GM23338 (cell line): ENCODE measurements around the gene MS4A4A. TPM values are rescaled to one million over a fixed set of nuclear protein-coding genes. Genes with fewer than 3 reads are reported as not detected.
A peak's percentile ranks its signal among the peaks of the same experiment; 100 is the strongest.

ENCODE experiments used
- ATAC-seq: fragments of 200-7000 bp; cut with Tn5 transposase; 3 replicates; pipeline ENCODE4 v1.9.1; 2020
- DNase-seq: peaks from one replicate; pipeline ENCODE4 v3.0.0-alpha.2; 2015; ENCODE audit warnings: low spot score
- H2AFZ ChIP-seq: fragments of 200-600 bp; sonication (generic); 2 replicates; pipeline ENCODE4 v1.8.0; 2016; ENCODE audit warnings: antibody characterized with exemption, mild to moderate bottlenecking, moderate library complexity
- H3F3A ChIP-seq: fragments of 200-600 bp; sonication (generic); replicated peaks from 2 replicates; pipeline ENCODE4 v1.8.0; 2017; ENCODE audit warnings: antibody characterized with exemption, mixed run types, low read depth
- H3K27ac ChIP-seq: fragments of 200-600 bp; sonication (generic); 2 replicates; pipeline ENCODE4 v1.6.1; 2016; ENCODE audit warnings: low read depth
- H3K27me3 ChIP-seq: fragments of 200-600 bp; sonication (generic); 2 replicates; pipeline ENCODE4 v1.8.0; 2016; ENCODE audit warnings: mild to moderate bottlenecking, mixed run types, moderate library complexity; ENCODE audit not compliant: insufficient read depth
- H3K36me3 ChIP-seq: fragments of 200-600 bp; sonication (generic); 2 replicates; pipeline ENCODE4 v1.8.0; 2016; ENCODE audit warnings: mild to moderate bottlenecking; ENCODE audit not compliant: insufficient read depth
- H3K4me1 ChIP-seq: fragments of 200-600 bp; sonication (generic); 2 replicates; pipeline ENCODE4 v1.8.0; 2016; ENCODE audit warnings: mild to moderate bottlenecking, moderate library complexity; ENCODE audit not compliant: insufficient read depth
- H3K4me2 ChIP-seq: fragments of 200-600 bp; sonication (generic); 2 replicates; pipeline ENCODE4 v1.7.1; 2017; ENCODE audit warnings: mixed run types
- H3K4me3 ChIP-seq: fragments of 200-600 bp; sonication (generic); 2 replicates; pipeline ENCODE4 v1.6.1; 2016; ENCODE audit warnings: mixed run types
- H3K79me2 ChIP-seq: fragments of 200-600 bp; sonication (generic); replicated peaks from 2 replicates; pipeline ENCODE4 v1.8.0; 2017; ENCODE audit warnings: mild to moderate bottlenecking; ENCODE audit not compliant: insufficient read depth
- H3K9me2 ChIP-seq: fragments of 200-600 bp; sonication (generic); 2 replicates; pipeline ENCODE4 v1.8.0; 2017; ENCODE audit not compliant: insufficient read depth
- H4K20me1 ChIP-seq: fragments of 200-600 bp; sonication (generic); replicated peaks from 2 replicates; pipeline ENCODE4 v1.8.0; 2017; ENCODE audit warnings: mild to moderate bottlenecking; ENCODE audit not compliant: insufficient read depth
- H3K27ac Mint-ChIP-seq: 2 replicates; pipeline ENCODE4 v1.8.0; 2020; ENCODE audit warnings: inconsistent platforms, mild to moderate bottlenecking, moderate library complexity, mixed read lengths
- H3K27me3 Mint-ChIP-seq: 3 replicates; pipeline ENCODE4 v1.8.0; 2022; ENCODE audit warnings: low read depth, mild to moderate bottlenecking, moderate library complexity, mixed read lengths, inconsistent platforms; ENCODE audit not compliant: insufficient read depth, poor library complexity
- H3K36me3 Mint-ChIP-seq: 3 replicates; pipeline ENCODE4 v1.8.0; 2021; ENCODE audit warnings: low read depth, mild to moderate bottlenecking, inconsistent platforms, moderate library complexity, mixed read lengths
- H3K4me1 Mint-ChIP-seq: 3 replicates; pipeline ENCODE4 v1.8.0; 2020; ENCODE audit warnings: mild to moderate bottlenecking, inconsistent platforms, mixed read lengths
- H3K4me3 Mint-ChIP-seq: 3 replicates; pipeline ENCODE4 v1.8.0; 2021; ENCODE audit warnings: moderate library complexity, mild to moderate bottlenecking, inconsistent platforms, mixed read lengths
- H3K9me3 Mint-ChIP-seq: 3 replicates; pipeline ENCODE4 v1.8.0; 2020; ENCODE audit warnings: moderate library complexity, mild to moderate bottlenecking, inconsistent platforms, mixed read lengths
- CREB1 ChIP-seq: fragments of 250-450 bp; sonication (Bioruptor Pico); IDR thresholded peaks from 2 replicates; pipeline ENCODE4 v1.5.0; 2020; ENCODE audit warnings: low read depth, mild to moderate bottlenecking, moderate library complexity
- EZH2 ChIP-seq: fragments of 200-600 bp; sonication (generic); IDR thresholded peaks from one replicate; pipeline ENCODE4 v1.8.0; 2017; ENCODE audit warnings: antibody characterized with exemption, mild to moderate bottlenecking, low read depth; ENCODE audit not compliant: unreplicated experiment
- EZH2phosphoT487 ChIP-seq: fragments of 200-600 bp; sonication (generic); IDR thresholded peaks from one replicate; pipeline ENCODE4 v1.8.1; 2018; ENCODE audit warnings: antibody characterized with exemption; ENCODE audit not compliant: unreplicated experiment
- JUNB ChIP-seq: IDR thresholded peaks from one replicate; pipeline ENCODE4 v1.6.1; 2016; ENCODE audit warnings: antibody characterized with exemption; ENCODE audit not compliant: unreplicated experiment
- NANOG ChIP-seq: IDR thresholded peaks from 2 replicates; pipeline ENCODE4 v1.6.1; 2016; ENCODE audit warnings: antibody characterized with exemption, borderline replicate concordance
- POLR2AphosphoS5 ChIP-seq: IDR thresholded peaks from 2 replicates; pipeline ENCODE4 v1.6.1; 2016; ENCODE audit warnings: antibody characterized with exemption, low read depth
- STAT1 ChIP-seq: IDR thresholded peaks from one replicate; pipeline ENCODE4 v1.6.1; 2016; ENCODE audit warnings: antibody characterized with exemption; ENCODE audit not compliant: unreplicated experiment
- ZNF114 ChIP-seq: fragments of 250-450 bp; sonication (Bioruptor Pico); IDR thresholded peaks from 2 replicates; pipeline ENCODE4 v1.5.0; 2020; ENCODE audit warnings: mild to moderate bottlenecking, moderate library complexity
- ZNF331 ChIP-seq: fragments of 250-450 bp; sonication (Bioruptor Pico); IDR thresholded peaks from 2 replicates; pipeline ENCODE4 v1.5.0; 2020; ENCODE audit warnings: low read depth, mild to moderate bottlenecking, moderate library complexity
- polyA plus RNA-seq: library from polyadenylated mRNA; unstranded; fragments of >200 nt; fragmentation: Nextera tagmentation; extraction: Ambion mirVana; gene quantifications from 2 replicates; pipeline ENCODE4 v1.2.1, GENCODE V29; 2016
- total RNA-seq: library from RNA; depleted of rRNA; stranded (reverse); fragments of >200 nt; shearing (Covaris generic); gene quantifications from 2 replicates; pipeline ENCODE4 v1.2.3, GENCODE V29; 2014
- TF ChIP-seq, protein P1 (sequence below): IDR thresholded peaks from one replicate; pipeline ENCODE4 v1.6.1; 2018; ENCODE audit warnings: antibody characterized with exemption; ENCODE audit not compliant: unreplicated experiment
- TF ChIP-seq, protein P2 (sequence below), 2 experiments: fragments of 200-600 bp in 1 of 2; sonication (generic) in 1 of 2; conservative IDR thresholded peaks; 2 replicates each; pipeline versions ENCODE4 v1.5.1 to v1.6.1; 2016 to 2017; ENCODE audit warnings: antibody characterized with exemption in 2 of 2, low read depth in 2 of 2, mild to moderate bottlenecking in 2 of 2, moderate library complexity in 1 of 2
- TF ChIP-seq, protein P3 (sequence below): fragments of 250-450 bp; sonication (Bioruptor Pico); IDR thresholded peaks from 2 replicates; pipeline ENCODE4 v1.5.0; 2020; ENCODE audit warnings: mild to moderate bottlenecking, moderate library complexity

MS4A4A gene
- total and polyA plus RNA-seq, 2 experiments from 2014 or later, result not detected

DNA sequence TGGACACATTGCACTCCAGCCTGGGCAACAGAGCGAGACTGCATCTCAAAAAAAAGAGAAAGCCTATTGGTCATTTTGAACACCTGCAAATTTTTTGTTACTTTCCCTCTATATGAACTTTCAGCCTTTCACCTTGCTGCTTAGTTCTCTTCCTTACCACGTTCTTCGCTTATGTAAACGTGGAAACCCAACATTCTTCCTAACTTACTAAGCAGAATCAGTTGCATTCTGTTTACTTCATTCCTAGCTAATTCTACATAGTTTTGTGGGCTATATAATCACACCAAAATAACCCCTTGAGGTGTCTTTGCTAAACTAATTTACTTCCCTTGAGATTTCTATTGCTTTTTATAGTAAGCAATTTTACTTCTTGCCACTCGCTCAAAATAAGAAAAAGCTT lies 23.2 kb downstream of the MS4A4A start (continued):
- TF ChIP-seq NANOG (no peak), JUNB (no peak), EZH2phosphoT487 (no peak)

- H3K36me3 Mint-ChIP-seq, result no peaks in the 10 kb centered on the region
- no peaks in the 10 kb centered on the region for H3K9me3 Mint-ChIP-seq
- Histone ChIP-seq H2AFZ (0 out of 2 replicates have a peak overlapping the region, but pooled peaks have one; percentile 59), H3K4me3 (no peak overlapping the region), H3K79me2 (no peaks in the 10 kb centered on the region), H3K4me2 (no peak overlapping the region), H3K27ac (no peak overlapping the region), H3K4me1 (no peaks in the 10 kb centered on the region), H3K36me3 (no peaks in the 10 kb centered on the region), H3K9me2 (peaks cover 6% of the 10 kb centered on the region; the same call in 1 of the 2 replicates), H4K20me1 (no peaks in the 10 kb centered on the region), H3K27me3 (no peaks in the 10 kb centered on the region), H3F3A (no peaks in the 10 kb centered on the region)
- H3K4me1 Mint-ChIP-seq, result peaks cover 5% of the 10 kb centered on the region; the same call in 2 of the 3 replicates
- no peak for DNase-seq
- no peak overlapping the region for H3K4me3 Mint-ChIP-seq
- no peak for ATAC-seq
- no peak overlapping the region for H3K27ac Mint-ChIP-seq
- no peaks in the 10 kb centered on the region for H3K27me3 Mint-ChIP-seq
- TF ChIP-seq POLR2AphosphoS5 (no peak), EZH2phosphoT487 (no peak), STAT1 (no peak), EZH2 (no peak), CREB1 (CRISPR knock-in tag) (no peak), JUNB (no peak), ZNF331 (CRISPR knock-in tag) (no peak), ZNF114 (CRISPR knock-in tag) (no peak), NANOG (no peak)
- TF ChIP-seq, protein P1, sequence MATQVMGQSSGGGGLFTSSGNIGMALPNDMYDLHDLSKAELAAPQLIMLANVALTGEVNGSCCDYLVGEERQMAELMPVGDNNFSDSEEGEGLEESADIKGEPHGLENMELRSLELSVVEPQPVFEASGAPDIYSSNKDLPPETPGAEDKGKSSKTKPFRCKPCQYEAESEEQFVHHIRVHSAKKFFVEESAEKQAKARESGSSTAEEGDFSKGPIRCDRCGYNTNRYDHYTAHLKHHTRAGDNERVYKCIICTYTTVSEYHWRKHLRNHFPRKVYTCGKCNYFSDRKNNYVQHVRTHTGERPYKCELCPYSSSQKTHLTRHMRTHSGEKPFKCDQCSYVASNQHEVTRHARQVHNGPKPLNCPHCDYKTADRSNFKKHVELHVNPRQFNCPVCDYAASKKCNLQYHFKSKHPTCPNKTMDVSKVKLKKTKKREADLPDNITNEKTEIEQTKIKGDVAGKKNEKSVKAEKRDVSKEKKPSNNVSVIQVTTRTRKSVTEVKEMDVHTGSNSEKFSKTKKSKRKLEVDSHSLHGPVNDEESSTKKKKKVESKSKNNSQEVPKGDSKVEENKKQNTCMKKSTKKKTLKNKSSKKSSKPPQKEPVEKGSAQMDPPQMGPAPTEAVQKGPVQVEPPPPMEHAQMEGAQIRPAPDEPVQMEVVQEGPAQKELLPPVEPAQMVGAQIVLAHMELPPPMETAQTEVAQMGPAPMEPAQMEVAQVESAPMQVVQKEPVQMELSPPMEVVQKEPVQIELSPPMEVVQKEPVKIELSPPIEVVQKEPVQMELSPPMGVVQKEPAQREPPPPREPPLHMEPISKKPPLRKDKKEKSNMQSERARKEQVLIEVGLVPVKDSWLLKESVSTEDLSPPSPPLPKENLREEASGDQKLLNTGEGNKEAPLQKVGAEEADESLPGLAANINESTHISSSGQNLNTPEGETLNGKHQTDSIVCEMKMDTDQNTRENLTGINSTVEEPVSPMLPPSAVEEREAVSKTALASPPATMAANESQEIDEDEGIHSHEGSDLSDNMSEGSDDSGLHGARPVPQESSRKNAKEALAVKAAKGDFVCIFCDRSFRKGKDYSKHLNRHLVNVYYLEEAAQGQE, result no peak
- TF ChIP-seq, protein P2, sequence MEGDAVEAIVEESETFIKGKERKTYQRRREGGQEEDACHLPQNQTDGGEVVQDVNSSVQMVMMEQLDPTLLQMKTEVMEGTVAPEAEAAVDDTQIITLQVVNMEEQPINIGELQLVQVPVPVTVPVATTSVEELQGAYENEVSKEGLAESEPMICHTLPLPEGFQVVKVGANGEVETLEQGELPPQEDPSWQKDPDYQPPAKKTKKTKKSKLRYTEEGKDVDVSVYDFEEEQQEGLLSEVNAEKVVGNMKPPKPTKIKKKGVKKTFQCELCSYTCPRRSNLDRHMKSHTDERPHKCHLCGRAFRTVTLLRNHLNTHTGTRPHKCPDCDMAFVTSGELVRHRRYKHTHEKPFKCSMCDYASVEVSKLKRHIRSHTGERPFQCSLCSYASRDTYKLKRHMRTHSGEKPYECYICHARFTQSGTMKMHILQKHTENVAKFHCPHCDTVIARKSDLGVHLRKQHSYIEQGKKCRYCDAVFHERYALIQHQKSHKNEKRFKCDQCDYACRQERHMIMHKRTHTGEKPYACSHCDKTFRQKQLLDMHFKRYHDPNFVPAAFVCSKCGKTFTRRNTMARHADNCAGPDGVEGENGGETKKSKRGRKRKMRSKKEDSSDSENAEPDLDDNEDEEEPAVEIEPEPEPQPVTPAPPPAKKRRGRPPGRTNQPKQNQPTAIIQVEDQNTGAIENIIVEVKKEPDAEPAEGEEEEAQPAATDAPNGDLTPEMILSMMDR (conservative IDR thresholded peaks at IDR 0.05; ENCODE audit: low read depth in 2 of 2), result no peak
- TF ChIP-seq, protein P3, sequence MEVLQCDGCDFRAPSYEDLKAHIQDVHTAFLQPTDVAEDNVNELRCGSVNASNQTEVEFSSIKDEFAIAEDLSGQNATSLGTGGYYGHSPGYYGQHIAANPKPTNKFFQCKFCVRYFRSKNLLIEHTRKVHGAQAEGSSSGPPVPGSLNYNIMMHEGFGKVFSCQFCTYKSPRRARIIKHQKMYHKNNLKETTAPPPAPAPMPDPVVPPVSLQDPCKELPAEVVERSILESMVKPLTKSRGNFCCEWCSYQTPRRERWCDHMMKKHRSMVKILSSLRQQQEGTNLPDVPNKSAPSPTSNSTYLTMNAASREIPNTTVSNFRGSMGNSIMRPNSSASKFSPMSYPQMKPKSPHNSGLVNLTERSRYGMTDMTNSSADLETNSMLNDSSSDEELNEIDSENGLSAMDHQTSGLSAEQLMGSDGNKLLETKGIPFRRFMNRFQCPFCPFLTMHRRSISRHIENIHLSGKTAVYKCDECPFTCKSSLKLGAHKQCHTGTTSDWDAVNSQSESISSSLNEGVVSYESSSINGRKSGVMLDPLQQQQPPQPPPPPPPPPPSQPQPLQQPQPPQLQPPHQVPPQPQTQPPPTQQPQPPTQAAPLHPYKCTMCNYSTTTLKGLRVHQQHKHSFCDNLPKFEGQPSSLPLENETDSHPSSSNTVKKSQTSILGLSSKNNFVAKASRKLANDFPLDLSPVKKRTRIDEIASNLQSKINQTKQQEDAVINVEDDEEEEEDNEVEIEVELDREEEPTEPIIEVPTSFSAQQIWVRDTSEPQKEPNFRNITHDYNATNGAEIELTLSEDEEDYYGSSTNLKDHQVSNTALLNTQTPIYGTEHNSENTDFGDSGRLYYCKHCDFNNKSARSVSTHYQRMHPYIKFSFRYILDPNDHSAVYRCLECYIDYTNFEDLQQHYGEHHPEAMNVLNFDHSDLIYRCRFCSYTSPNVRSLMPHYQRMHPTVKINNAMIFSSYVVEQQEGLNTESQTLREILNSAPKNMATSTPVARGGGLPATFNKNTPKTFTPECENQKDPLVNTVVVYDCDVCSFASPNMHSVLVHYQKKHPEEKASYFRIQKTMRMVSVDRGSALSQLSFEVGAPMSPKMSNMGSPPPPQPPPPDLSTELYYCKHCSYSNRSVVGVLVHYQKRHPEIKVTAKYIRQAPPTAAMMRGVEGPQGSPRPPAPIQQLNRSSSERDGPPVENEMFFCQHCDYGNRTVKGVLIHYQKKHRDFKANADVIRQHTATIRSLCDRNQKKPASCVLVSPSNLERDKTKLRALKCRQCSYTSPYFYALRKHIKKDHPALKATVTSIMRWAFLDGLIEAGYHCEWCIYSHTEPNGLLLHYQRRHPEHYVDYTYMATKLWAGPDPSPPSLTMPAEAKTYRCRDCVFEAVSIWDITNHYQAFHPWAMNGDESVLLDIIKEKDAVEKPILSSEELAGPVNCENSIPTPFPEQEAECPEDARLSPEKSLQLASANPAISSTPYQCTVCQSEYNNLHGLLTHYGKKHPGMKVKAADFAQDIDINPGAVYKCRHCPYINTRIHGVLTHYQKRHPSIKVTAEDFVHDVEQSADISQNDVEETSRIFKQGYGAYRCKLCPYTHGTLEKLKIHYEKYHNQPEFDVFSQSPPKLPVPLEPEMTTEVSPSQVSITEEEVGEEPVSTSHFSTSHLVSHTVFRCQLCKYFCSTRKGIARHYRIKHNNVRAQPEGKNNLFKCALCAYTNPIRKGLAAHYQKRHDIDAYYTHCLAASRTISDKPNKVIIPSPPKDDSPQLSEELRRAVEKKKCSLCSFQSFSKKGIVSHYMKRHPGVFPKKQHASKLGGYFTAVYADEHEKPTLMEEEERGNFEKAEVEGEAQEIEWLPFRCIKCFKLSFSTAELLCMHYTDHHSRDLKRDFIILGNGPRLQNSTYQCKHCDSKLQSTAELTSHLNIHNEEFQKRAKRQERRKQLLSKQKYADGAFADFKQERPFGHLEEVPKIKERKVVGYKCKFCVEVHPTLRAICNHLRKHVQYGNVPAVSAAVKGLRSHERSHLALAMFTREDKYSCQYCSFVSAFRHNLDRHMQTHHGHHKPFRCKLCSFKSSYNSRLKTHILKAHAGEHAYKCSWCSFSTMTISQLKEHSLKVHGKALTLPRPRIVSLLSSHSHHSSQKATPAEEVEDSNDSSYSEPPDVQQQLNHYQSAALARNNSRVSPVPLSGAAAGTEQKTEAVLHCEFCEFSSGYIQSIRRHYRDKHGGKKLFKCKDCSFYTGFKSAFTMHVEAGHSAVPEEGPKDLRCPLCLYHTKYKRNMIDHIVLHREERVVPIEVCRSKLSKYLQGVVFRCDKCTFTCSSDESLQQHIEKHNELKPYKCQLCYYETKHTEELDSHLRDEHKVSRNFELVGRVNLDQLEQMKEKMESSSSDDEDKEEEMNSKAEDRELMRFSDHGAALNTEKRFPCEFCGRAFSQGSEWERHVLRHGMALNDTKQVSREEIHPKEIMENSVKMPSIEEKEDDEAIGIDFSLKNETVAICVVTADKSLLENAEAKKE, result no peak
These were observed 25.6 kb downstream of the MS4A4A start for GRCh38 chr11:60305906-60306619.
